DOHH2 (cell line): ENCODE data around the gene TM4SF4.

Source experiments
- H3F3A ChIP-seq: fragments of 200-600 bp; sonication (generic), shearing (Covaris generic); 2 replicates; pipeline ENCODE4 v1.6.0; 2016; ENCODE audit warnings: antibody characterized with exemption, mild to moderate bottlenecking; ENCODE audit not compliant: control insufficient read depth, insufficient read depth
- H3K27ac ChIP-seq: fragments of 200-600 bp; sonication (generic); 2 replicates; pipeline ENCODE4 v1.5.1; 2014; ENCODE audit warnings: low read depth, mild to moderate bottlenecking, low read length, moderate library complexity
- H3K27me3 ChIP-seq: fragments of 200-600 bp; sonication (generic); 2 replicates; pipeline ENCODE4 v1.6.1; 2014; ENCODE audit warnings: mild to moderate bottlenecking, low read length, mixed read lengths; ENCODE audit not compliant: control insufficient read depth
- H3K36me3 ChIP-seq: fragments of 200-600 bp; sonication (generic); 2 replicates; pipeline ENCODE4 v1.6.1; 2014; ENCODE audit warnings: mild to moderate bottlenecking, low read length, moderate library complexity, mixed read lengths; ENCODE audit not compliant: control insufficient read depth
- H3K4me1 ChIP-seq: fragments of 200-600 bp; sonication (generic); 2 replicates; pipeline ENCODE4 v1.6.1; 2014; ENCODE audit warnings: mild to moderate bottlenecking, low read length, mixed read lengths; ENCODE audit not compliant: control insufficient read depth
- H3K4me2 ChIP-seq: fragments of 200-600 bp; sonication (generic); 2 replicates; pipeline ENCODE4 v1.6.0; 2014; ENCODE audit warnings: mild to moderate bottlenecking, low read length, moderate library complexity
- H3K4me3 ChIP-seq: fragments of 200-600 bp; sonication (generic); 2 replicates; pipeline ENCODE4 v1.5.1; 2014; ENCODE audit warnings: mild to moderate bottlenecking, low read length, mixed read lengths
- H3K79me2 ChIP-seq: fragments of 200-600 bp; sonication (generic); 2 replicates; pipeline ENCODE4 v1.6.1; 2014; ENCODE audit warnings: mild to moderate bottlenecking, low read length, mixed read lengths; ENCODE audit not compliant: control insufficient read depth
- H3K9me2 ChIP-seq: fragments of 200-600 bp; sonication (generic); replicated peaks from 2 replicates; pipeline ENCODE4 v1.6.1; 2014; ENCODE audit warnings: mild to moderate bottlenecking, low read length, mixed read lengths; ENCODE audit not compliant: control insufficient read depth
- H3K9me3 ChIP-seq: fragments of 200-600 bp; sonication (generic); 2 replicates; pipeline ENCODE4 v1.6.1; 2014; ENCODE audit warnings: antibody characterized with exemption, low read length, mixed read lengths; ENCODE audit not compliant: control insufficient read depth, insufficient read depth
- H4K20me1 ChIP-seq: fragments of 200-600 bp; sonication (generic); 2 replicates; pipeline ENCODE4 v1.6.0; 2014; ENCODE audit warnings: low read depth, mild to moderate bottlenecking, antibody characterized with exemption, low read length, moderate library complexity; ENCODE audit not compliant: control insufficient read depth, insufficient read depth
- EZH2phosphoT487 ChIP-seq: fragments of 200-600 bp; sonication (generic); IDR thresholded peaks from 2 replicates; pipeline ENCODE4 v1.6.1; 2017; ENCODE audit warnings: borderline replicate concordance, mild to moderate bottlenecking, antibody characterized with exemption, low read length, moderate library complexity, mixed read lengths
- TF ChIP-seq, protein P1 (sequence below): fragments of 200-600 bp; sonication (generic); IDR thresholded peaks from one replicate; pipeline ENCODE4 v1.5.1; 2014; ENCODE audit warnings: antibody characterized with exemption, mild to moderate bottlenecking, low read depth, low read length; ENCODE audit not compliant: poor library complexity, severe bottlenecking

TM4SF4 gene

DNA sequence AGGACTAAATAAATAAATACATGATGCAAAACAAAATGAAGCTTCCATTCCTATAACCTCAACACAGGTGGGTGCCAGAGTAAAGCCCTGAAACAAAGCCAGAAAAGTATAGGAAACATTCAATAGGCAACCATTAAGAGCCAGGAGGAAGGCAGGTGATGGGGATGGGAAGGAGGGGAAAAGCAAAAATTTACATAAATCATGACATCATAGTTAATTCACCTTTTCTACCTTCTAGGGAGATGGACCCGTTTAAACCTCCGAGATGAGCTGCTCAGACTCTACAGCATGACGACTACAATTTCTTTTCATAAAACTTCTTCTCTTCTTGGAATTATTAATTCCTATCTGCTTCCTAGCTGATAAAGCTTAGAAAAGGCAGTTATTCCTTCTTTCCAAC, 27.9 kb downstream of the TM4SF4 start:
- no peak for TF ChIP-seq EZH2phosphoT487
- TF ChIP-seq, protein P1, sequence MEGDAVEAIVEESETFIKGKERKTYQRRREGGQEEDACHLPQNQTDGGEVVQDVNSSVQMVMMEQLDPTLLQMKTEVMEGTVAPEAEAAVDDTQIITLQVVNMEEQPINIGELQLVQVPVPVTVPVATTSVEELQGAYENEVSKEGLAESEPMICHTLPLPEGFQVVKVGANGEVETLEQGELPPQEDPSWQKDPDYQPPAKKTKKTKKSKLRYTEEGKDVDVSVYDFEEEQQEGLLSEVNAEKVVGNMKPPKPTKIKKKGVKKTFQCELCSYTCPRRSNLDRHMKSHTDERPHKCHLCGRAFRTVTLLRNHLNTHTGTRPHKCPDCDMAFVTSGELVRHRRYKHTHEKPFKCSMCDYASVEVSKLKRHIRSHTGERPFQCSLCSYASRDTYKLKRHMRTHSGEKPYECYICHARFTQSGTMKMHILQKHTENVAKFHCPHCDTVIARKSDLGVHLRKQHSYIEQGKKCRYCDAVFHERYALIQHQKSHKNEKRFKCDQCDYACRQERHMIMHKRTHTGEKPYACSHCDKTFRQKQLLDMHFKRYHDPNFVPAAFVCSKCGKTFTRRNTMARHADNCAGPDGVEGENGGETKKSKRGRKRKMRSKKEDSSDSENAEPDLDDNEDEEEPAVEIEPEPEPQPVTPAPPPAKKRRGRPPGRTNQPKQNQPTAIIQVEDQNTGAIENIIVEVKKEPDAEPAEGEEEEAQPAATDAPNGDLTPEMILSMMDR: no peak
- no peak overlapping the region for H3K27ac ChIP-seq

DNA sequence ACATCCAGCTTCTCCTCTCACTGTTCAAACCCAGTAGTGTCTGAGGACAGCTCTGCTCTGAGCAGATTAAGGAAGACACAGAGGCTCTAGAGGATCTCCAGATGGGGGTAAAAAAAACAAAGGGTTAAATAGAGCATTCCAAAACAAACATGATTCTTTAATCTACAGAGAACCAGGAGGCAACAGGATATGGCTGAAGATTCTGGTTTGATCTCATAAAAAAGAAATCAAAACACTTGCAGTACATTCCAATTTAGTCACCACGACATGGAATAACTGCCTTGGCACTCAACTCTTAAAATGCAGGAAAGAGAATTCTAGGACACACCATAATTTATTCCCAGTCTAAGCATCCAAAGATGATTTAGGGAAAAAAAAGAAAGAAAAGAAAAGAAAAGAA, 32.0 kb downstream of the TM4SF4 start:
- H4K20me1 ChIP-seq: no peaks in the 10 kb centered on the region
- no peaks in the 10 kb centered on the region for H3K79me2 ChIP-seq
- H3K4me2 ChIP-seq: no peak overlapping the region
- H3K4me1 ChIP-seq: no peaks in the 10 kb centered on the region
- no peak overlapping the region for H3K27ac ChIP-seq
- H3F3A ChIP-seq: no peaks in the 10 kb centered on the region
- H3K9me2 ChIP-seq: no peaks in the 10 kb centered on the region
- no peak overlapping the region for H3K4me3 ChIP-seq
- H3K36me3 ChIP-seq: no peaks in the 10 kb centered on the region
- no peaks in the 10 kb centered on the region for H3K9me3 ChIP-seq
- peaks cover 5% of the 10 kb centered on the region for H3K27me3 ChIP-seq
- no peak for TF ChIP-seq EZH2phosphoT487
- TF ChIP-seq, protein P1: no peak

More for the DNA sequence above, 27.9 kb downstream of the TM4SF4 start:
- Histone ChIP-seq H3K9me2 (no peaks in the 10 kb centered on the region), H3K4me3 (no peak overlapping the region), H4K20me1 (no peaks in the 10 kb centered on the region), H3K27me3 (peaks cover 2% of the 10 kb centered on the region), H3K9me3 (no peaks in the 10 kb centered on the region), H3F3A (no peaks in the 10 kb centered on the region), H3K4me1 (no peaks in the 10 kb centered on the region), H3K79me2 (no peaks in the 10 kb centered on the region), H3K36me3 (no peaks in the 10 kb centered on the region), H3K4me2 (no peak overlapping the region)

DNA sequence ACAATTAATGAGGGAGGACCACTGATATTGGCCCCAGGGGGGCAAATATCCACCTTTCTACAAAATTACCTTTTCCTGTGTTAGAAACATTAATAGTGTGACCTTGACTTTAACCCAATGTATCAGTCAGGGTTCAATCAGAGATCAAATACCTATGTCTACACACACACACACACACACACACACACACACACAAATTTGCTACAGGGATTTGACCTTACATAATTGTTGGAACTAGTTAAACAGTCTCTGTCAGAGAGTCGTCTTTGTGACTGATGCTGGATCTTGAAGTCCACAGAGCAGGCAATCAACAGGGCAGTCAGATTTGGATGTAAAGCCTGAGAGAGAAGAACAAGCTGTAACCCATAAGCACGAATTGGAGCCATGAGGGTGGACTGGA, 32.5 kb downstream of the TM4SF4 start:
- no peak overlapping the region for H3K27ac ChIP-seq
- H3K36me3 ChIP-seq: no peaks in the 10 kb centered on the region
- no peaks in the 10 kb centered on the region for H3F3A ChIP-seq
- H3K79me2 ChIP-seq: no peaks in the 10 kb centered on the region
- H3K4me1 ChIP-seq: no peaks in the 10 kb centered on the region
- no peaks in the 10 kb centered on the region for H4K20me1 ChIP-seq
- H3K9me2 ChIP-seq: no peaks in the 10 kb centered on the region
- no peak overlapping the region for H3K4me2 ChIP-seq
- no peaks in the 10 kb centered on the region for H3K9me3 ChIP-seq
- H3K27me3 ChIP-seq: peaks cover 5% of the 10 kb centered on the region
- no peak overlapping the region for H3K4me3 ChIP-seq
- TF ChIP-seq EZH2phosphoT487: no peak
- TF ChIP-seq, protein P1: no peak
